Stimulated activated CD4-positive, alpha-beta T cell treated with anti-CD3 and anti-CD28 coated beads, Interleukin-4, amount 100 ng/mL, for 1 hour (primary cell): ENCODE measurements around the gene UBE2L6.
A peak's percentile ranks its signal among the peaks of the same experiment; 100 is the strongest.
"Not testable (repeated sequence)": the region's sequence is repeated elsewhere in the genome, so short reads cannot be mapped to it uniquely, and the experiment has no call there.

Experiments
- DNase-seq: peaks from one replicate; pipeline ENCODE4 v3.0.0-alpha.2; 2020

Gene UBE2L6

GRCh38 chr11:57566005-57566904 lies 1.2 kb downstream of the UBE2L6 start:
- peak; percentile 11 for DNase-seq

GRCh38 chr11:57562596-57562995 lies 4.9 kb downstream of the UBE2L6 start:
- DNase-seq: no peak

DNA sequence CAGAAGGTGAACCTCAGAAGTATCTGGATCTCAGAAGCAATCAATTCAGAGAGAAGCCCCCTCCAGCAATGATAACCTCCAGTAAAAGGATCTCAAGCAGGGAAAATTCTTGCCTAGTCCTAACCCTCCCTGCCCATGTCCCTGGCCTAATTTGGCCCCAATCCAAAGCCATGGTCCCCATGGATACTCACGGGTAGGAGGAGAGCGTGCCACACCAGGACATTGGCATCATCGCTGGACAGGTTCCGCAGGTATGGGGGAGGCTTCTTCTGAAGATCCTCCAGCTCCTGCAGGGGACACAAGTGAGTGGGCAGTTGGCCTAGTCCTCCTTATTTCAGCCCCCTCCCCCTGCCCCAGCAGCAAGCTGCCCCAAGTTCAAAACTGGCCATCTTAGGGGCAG lies 7.3 kb downstream of the UBE2L6 start:
- DNase-seq: no peak

GRCh38 chr11:57556041-57556440 lies 11.4 kb downstream of the UBE2L6 start:
- no peak for DNase-seq

GRCh38 chr11:57555393-57555792 lies 12.1 kb downstream of the UBE2L6 start:
- no peak for DNase-seq

GRCh38 chr11:57552479-57552878 lies 15.0 kb downstream of the UBE2L6 start:
- DNase-seq: no peak

GRCh38 chr11:57551941-57552340 lies 15.5 kb downstream of the UBE2L6 start:
- DNase-seq: no peak

GRCh38 chr11:57549983-57550382 lies 17.5 kb downstream of the UBE2L6 start:
- DNase-seq: no peak

DNA sequence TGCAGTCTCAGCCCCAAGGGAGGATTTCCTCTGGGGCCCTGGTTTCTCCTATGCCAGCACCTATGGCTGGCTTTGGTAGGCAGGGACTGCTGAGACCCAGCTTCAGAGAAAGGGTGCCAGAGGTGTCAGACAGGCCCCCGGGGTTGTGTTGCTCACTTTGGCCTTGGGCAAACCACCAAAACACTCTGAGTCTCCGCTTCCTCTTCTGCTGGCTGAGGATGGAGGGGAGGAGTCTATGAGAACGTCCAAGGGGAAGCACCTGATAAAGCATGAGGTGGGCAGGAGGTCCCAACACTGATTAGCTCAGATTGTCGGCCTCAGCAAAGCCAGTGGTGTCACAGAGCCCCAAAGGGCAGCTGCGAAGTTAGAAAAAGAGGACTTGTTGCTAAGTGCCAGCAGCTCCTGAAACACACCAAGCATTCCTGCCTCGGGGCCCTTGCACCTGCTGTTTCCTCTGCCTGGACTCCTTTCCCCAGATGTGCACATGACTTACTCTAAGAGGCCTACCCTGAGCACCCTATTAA lies 19.6 kb downstream of the UBE2L6 start:
- DNase-seq: no peak

DNA sequence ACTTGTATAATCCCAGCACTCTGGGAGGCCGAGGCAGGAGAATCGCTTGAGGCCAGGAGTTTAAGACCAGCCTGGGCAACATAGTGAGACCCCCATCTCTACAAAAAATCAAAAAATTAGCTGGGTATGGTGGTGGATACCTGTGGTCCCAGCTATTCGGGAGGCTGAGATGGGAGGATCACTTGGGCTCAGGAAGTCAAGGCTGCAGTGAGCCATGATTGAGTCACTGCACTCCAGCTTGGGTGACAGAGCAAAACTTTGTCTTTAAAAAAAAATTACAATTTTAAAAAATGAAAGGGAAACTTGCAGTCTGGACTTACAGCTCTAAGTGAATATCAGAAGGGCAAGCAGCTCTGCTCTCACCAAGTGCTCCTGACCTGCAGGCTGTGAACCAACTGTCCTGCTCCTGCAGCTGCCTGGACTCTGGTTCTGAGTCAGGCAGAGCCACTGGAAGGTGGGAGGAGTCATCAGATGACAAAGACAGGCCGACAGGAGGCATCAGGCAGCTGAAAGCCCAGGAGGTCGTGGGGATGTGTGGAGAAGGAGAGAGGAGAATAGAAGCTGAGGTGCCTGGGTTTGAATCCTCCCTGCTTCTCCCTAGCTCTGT lies 20.5 kb downstream of the UBE2L6 start:
- DNase-seq: no peak

GRCh38 chr11:57546451-57546850 lies 21.0 kb downstream of the UBE2L6 start:
- DNase-seq: no peak

- DNase-seq: no peak
These were observed 21.6 kb downstream of the UBE2L6 start for GRCh38 chr11:57545883-57546282.

DNA sequence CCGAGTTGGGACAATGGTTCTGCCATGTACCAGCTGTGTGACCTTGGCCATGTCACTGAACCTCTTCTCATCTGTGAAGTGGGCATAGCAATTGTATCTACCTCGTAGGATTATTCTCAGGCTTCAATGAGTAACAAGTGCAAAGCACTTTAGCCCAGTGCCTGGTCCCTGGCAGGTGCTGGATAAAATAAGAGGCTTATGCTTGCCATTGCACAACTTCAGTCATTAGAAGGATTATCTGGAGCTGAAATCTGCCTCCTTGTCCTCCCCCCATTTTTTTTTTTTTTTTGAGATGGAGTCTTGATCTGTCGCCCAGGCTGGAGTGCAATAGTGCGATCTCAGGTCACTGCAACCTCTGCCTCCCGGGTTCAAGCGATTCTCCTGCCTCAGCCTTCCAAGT lies 22.9 kb downstream of the UBE2L6 start:
- DNase-seq: no peak

- no peak for DNase-seq
These were observed 23.9 kb downstream of the UBE2L6 start for GRCh38 chr11:57543593-57543992.

- no peak for DNase-seq
These were observed 24.9 kb downstream of the UBE2L6 start for GRCh38 chr11:57542582-57542981.

DNA sequence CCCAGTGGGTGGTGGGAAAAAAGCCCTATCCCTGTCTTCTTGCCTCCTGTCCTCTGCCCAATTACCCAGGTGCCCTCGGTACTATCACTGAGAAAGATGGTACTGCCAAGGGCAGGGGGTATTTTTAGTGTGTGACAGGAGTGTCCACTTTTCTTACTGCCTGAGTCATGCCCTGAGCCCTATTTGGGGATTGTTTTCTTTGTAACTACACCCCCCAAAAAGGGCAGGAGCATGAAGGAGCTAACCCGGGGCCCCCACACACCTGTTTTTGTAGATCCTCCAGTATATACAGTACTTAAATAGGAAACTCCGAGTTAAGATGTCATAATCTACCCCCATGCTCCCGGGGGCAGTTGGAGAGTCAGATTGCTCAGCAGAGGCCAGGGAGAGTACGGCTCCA lies 26.3 kb downstream of the UBE2L6 start:
- no peak for DNase-seq

GRCh38 chr11:57539342-57539741 lies 28.1 kb downstream of the UBE2L6 start:
- DNase-seq: no peak

DNA sequence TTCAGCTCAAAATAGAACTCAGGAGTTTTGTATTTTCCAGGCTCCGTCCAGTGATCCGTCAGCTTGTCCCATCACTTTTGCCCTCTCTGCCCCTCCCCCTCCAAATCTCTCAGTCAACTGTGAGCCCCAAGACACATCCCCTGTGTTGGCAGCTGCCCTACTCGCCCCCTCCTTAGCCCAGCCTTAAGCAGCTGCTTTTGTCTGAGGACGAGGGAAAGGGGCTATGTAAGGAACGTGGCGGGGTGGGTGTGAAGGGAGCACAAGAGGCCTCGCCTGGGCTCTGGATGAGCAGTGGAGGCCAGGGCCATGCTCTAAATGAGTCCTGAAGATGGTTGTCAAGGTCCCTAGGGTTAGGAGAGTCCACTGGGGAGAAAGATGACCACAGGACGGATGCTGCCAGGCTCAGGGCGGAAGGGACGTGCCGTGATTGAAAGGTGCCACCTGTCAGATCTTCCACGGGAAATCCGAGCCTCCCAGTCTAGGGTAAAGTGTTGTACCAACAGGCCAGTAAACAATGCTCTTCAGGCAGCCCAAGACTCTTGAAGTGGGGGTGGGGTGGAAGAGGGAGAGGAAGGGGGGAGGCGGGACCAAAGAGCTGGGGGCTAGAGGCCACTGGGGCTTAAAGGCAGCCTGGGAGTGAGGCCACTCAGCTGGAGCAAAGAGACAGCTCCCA lies 30.4 kb downstream of the UBE2L6 start, which contains the start of gene SMTNL1:
SMTNL1 (plus strand) TSS at position 649 of the 673 bp plus-strand sequence. CDS start 5,048 bp downstream, outside the sequence.
- no peak for DNase-seq

DNA sequence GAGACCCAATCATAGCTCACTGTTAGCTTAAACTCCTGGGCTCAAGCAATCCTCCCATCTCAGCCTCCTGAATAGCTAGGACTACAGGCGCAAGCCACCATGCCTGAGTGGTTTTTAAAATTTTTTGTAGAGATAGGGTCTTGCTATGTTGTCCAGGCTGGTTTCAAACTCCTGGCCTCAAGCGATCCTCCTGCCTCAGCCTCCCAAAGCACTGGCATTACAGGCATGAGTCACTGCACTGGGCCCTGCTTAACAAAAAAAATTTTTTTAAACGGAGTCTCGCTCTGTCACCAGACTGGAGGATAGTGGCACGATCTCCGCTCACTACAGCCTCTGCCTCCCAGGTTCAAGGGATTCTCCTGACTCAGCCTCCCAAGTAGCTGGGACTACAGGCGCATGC lies 33.0 kb downstream of the UBE2L6 start:
- DNase-seq: not testable (repeated sequence)

DNA sequence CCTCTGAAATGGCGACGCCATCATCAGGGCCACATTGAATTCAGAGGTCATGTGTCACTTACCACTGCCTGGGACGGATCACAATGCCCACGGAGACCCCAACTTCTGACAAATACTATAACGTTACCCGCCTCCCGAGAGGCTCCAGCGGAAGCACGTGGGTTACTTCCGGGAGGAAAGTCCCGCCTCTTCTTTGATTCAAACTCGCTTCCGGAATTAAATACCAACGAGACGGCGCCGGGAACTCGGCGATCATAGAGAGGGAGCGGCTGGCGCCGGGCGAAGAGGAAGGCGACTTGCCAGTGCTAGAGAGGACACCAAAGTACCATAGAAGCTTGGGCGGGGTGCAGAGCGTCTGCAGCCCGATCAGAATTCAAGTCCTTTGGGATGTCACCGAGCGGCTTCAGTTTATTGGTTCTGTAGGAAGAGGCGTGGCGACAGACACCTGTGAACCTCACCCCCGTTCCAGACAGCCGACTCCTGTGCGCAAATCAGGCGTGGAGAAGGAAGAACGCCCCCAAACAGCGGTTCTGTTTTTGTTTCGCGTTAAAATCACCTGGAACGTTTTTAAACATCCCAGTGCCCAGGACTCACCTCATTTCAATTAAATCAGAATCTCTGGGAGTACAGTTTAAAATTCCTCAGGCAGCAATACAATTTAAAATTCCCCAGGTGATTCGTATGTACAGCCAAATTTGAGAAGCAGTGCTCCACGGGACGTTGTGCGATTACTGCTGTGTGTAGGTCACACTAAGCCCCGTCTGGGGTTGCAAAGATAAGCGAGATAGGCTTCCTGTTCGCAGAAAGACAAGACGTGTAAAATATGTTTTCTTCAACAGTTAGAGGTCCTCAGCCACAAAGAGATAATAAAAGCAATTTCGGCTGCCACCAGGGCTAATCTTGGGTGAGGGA lies 36.6 kb downstream of the UBE2L6 start, which contains the start of gene TIMM10:
TIMM10 (minus strand) TSS at position 159 of the 912 bp plus-strand sequence. CDS start 565 bp downstream, outside the sequence.
- DNase-seq: peak; percentile 88

DNA sequence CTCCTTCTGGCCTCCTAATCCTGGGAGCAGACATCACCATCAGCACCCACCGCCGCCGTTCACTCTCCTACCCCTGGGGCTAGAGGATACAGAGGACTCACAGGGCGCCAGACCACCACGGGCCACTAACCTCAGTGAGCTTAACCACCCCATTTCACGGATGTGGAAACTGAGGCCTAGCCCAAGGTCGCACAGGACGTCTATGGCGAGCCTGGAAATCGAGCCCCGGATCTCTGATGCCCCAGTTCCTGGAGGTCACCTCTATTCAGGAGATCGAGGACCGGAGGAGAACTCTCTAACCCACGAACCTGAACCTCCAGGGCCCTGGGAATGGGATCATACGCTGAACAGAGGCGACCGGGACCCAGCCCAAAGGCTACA lies 37.3 kb downstream of the UBE2L6 start:
- no peak for DNase-seq

GRCh38 chr11:57529012-57529411 lies 38.5 kb downstream of the UBE2L6 start:
- no peak for DNase-seq
